ENCODE data around the gene MYDGF. TPM values are rescaled to one million over a fixed set of nuclear protein-coding genes. Genes with fewer than 3 reads are reported as not detected.

The MYDGF gene
- total and polyA plus RNA-seq, 12 donors, result 35.9 to 159 (median 75.5) TPM

GRCh38 chr19:4652075-4652474, 18.1 kb downstream of the MYDGF start:
- no peak for DNase-seq
- TF ChIP-seq CTCF (IDR thresholded peaks at IDR 0.05) (no peak), POLR2A (IDR thresholded peaks at IDR 0.05) (no peak)
- Histone ChIP-seq H3K4me1 (replicated peaks in 1 of 2) (no peaks in the 10 kb centered on the region), H3K36me3 (replicated peaks in 1 of 2) (peaks cover 0 to 8% of the 10 kb centered on the region in 2 donors), H3K4me3 (no peak overlapping the region), H3K27ac (no peak overlapping the region), H3K9me3 (replicated peaks in 1 of 3) (no peaks in the 10 kb centered on the region), H3K27me3 (no peaks in the 10 kb centered on the region)
- 95 to 96% (median 96%) methylated on average over 43 to 44 of the region's 44 CpGs for WGBS, 4 donors
- intact Hi-C loops (cut with DNase I), result no loop called here

GRCh38 chr19:4650159-4650558, 20.0 kb downstream of the MYDGF start:
- DNase-seq, result no peak
- H3K36me3 ChIP-seq (replicated peaks in 1 of 2), result no peaks in the 10 kb centered on the region
- 70 to 96% (median 76%) methylated on average over 2 of the region's 2 CpGs for WGBS, 4 donors
- H3K9me3 ChIP-seq (replicated peaks in 1 of 3), result no peaks in the 10 kb centered on the region
- no peak overlapping the region for H3K4me3 ChIP-seq
- TF ChIP-seq POLR2A (IDR thresholded peaks at IDR 0.05) (no peak), CTCF (IDR thresholded peaks at IDR 0.05) (no peak)
- H3K27ac ChIP-seq, result peak overlapping the region in 1 of 5 donors; percentile 52
- H3K4me1 ChIP-seq (replicated peaks in 1 of 2), result no peaks in the 10 kb centered on the region
- intact Hi-C loops (cut with DNase I), result no loop called here
- H3K27me3 ChIP-seq, result no peaks in the 10 kb centered on the region

GRCh38 chr19:4649392-4650047, 20.6 kb downstream of the MYDGF start:
- no peak for TF ChIP-seq CTCF (IDR thresholded peaks at IDR 0.05)
- TF ChIP-seq POLR2A (IDR thresholded peaks at IDR 0.05), result no peak
- Histone ChIP-seq H3K4me1 (replicated peaks in 1 of 2) (no peaks in the 10 kb centered on the region), H3K27me3 (no peaks in the 10 kb centered on the region), H3K27ac (peak overlapping the region in 1 of 5 donors; percentile 52), H3K9me3 (replicated peaks in 1 of 3) (no peaks in the 10 kb centered on the region), H3K4me3 (no peak overlapping the region), H3K36me3 (replicated peaks in 1 of 2) (no peaks in the 10 kb centered on the region)
- intact Hi-C loops (cut with DNase I), result no loop called here
- DNase-seq, result no peak
- whole genome bisulfite sequencing, 4 donors, result 78 to 86% (median 82%) methylated on average over 12 to 19 of the region's 19 CpGs

GRCh38 chr19:4647676-4648644, 22.2 kb downstream of the MYDGF start:
- H3K27me3 ChIP-seq, result no peaks in the 10 kb centered on the region
- no peak overlapping the region for H3K4me3 ChIP-seq
- 59 to 70% (median 65%) methylated on average over 4 to 20 of the region's 20 CpGs for WGBS, 4 donors
- TF ChIP-seq CTCF (IDR thresholded peaks at IDR 0.05), result peak in 2 of 6 experiments; percentile 6 to 14
- no peak for TF ChIP-seq POLR2A (IDR thresholded peaks at IDR 0.05)
- no peaks in the 10 kb centered on the region for H3K36me3 ChIP-seq (replicated peaks in 1 of 2)
- DNase-seq, result peak in 6 of 7 donors; percentile 45 to 79 (median 56)
- no peaks in the 10 kb centered on the region for H3K9me3 ChIP-seq (replicated peaks in 1 of 3)
- H3K4me1 ChIP-seq (replicated peaks in 1 of 2), result no peaks in the 10 kb centered on the region
- peak overlapping the region in 2 of 5 donors; percentile 32 to 79 for H3K27ac ChIP-seq
- intact Hi-C loops (cut with DNase I), result no loop called here

All from adrenal gland (tissue), 12 donors.